HUDEP-2 (cell line): ENCODE data around the gene GPR82.
"Not testable (repeated sequence)": the region's sequence is repeated elsewhere in the genome, so short reads cannot be mapped to it uniquely, and the experiment has no call there.

Experiments
- DNase-seq, 76 experiments: peaks; one replicate each; lab custom pipeline; 2025; ENCODE audit not compliant: unreplicated experiment in 76 of 76; lab: John Stamatoyannopoulos, UW

GPR82 gene

GRCh38 chrX:41718481-41719235 is 5.3 kb upstream of the GPR82 start:
- DNase-seq = no peak

- DNase-seq = not testable (repeated sequence)
Measured at GRCh38 chrX:41719610-41720009, 4.4 kb upstream of the GPR82 start.

DNA sequence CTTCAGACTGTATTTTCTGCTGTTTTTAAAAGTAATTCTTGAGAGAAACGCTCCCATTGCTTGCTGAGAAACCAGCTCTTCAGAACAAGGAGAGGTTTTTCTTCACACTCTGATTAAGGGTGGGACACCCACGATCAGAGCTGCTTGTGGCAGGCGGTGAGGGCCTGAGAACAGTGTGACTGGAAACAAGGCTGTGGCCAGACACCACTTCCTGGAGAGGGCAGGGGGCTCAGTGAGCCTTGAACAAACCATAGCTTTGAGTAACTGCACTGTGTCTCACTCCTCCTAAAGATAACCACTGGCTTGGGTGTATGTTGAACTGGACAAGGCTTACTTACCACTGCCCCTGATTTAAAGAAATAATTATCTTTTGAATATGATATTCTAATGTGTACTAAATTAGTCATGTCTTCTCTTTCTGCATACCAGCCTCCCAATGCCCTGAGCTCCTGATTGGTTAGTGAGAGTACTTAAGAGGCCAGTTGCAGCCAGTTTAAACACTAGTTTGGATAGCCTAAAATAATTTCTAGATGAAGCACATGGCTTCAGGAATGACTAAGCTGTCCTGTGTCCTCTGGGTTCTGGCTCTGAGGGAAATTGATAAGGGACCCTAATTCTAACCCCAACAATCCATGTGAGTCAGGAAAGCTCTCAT is 3.7 kb upstream of the GPR82 start:
- DNase-seq = no peak

GRCh38 chrX:41721590-41721989 is 2.4 kb upstream of the GPR82 start:
- no peak for DNase-seq

DNA sequence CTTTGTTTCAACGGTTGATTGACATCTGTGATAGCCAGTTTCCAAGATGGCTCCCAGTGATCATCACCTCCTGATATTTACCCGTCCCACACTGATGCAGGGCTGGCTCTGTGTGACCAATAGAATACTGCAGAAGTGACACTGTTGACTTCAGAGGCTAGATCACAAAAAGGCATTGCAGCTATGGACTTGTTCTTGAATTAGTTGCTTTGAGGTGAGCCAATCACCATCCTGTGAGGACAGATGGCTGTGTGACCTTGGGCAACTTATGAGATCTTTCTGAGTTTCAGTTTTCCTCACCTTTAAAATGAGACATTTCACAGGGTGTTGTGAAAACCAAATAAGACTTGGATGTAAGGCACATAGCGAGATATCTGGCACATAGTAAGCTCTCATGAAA is 1.8 kb upstream of the GPR82 start:
- no peak for DNase-seq

DNA sequence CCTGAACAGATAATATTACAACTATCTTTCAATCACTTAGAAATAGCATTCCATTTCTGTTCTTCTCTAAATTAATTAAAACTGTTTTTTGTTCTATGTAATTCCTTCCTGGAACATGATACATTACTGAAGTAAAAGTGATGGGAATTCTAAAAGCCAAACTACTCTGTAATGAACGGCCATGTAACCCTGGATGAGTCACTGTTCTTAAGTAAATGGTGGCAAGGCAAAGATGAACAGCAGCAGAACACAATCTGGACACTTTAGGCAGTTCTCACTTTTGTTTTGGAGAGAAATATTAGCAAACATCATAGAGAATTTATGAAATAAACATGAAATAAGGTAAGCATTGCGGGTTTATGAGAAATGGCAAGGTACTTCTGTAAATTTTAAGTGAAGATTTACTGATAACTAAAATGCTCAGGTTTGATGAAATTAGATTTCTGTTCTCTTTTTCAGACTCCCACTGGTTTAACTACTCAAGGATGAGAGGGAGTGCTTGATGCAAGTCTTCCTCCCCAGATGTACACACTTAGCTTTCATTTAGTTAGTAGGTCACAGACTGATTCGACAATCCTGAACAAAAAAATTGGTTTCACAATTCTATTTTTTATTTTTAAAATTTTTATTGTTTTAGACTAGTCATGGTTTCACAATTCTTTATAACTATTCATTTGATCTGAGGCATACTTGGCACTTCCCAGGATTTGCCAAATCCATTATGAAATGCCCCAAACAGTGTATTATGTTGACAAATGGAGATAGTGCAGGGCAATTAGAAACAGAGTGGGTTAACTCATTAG is 964 bp upstream of the GPR82 start:
- DNase-seq = no peak

DNA sequence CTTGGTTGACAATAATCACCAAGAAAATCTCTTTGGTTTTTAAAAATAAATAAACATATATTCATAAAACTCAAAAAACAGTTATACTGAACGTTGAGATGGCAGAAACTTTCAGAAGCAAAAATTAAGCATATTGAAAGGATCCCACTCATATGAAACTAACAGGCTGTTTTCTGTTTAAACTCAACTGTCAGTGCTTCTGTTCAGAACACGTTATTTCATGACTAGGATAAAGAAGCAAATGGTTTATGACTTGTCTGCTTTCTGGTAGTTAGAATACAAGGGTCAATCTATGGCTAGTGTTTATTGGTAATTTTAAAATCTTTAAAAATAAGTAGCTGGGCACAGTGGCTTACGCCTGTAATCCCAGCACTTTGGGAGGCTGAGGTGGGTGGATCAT is 4.1 kb downstream of the GPR82 start:
- DNase-seq = no peak

GRCh38 chrX:41730081-41730480 is 6.1 kb downstream of the GPR82 start:
- no peak for DNase-seq

DNA sequence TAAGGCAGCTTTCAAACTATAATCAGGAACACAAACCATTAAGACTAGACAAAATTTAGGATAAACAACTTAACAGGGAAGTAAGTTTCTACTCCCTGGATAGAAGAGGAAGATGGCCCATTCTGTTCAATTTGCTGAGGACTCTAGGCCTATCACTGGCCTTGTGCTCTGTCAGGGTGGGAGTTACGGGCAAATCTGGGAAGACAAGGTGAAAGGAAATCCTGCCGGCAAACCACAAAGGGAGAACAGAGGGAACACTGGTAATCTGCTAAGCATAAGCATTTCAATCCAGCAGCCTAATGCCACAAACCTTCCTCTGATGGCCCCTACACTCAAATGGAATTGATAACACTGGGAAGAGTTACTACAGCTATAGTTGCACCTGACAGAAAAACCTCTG is 8.3 kb downstream of the GPR82 start:
- no peak for DNase-seq

DNA sequence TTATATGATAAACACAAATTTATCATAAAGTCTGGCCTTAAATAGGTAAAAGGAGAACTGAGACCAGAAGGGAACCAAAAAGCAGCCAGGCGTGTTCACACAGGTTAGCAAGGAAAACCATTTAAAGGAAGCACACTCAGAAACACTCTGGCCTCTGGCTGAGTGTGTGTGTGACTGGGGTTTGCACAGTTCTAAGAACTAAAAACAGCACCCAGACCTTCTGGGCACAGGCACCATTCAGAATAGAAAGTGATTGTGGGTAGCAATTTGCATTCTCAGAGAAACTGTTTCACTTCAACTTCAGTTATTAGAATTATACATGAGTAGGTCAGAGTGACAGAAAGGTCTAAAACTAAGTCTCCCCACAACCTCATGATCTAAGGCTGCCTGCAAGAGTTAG is 10.0 kb downstream of the GPR82 start:
- no peak for DNase-seq

GRCh38 chrX:41734530-41734929 is 10.5 kb downstream of the GPR82 start:
- peak in 20 of 76 experiments; percentile 0 to 27 (median 3) for DNase-seq

DNA sequence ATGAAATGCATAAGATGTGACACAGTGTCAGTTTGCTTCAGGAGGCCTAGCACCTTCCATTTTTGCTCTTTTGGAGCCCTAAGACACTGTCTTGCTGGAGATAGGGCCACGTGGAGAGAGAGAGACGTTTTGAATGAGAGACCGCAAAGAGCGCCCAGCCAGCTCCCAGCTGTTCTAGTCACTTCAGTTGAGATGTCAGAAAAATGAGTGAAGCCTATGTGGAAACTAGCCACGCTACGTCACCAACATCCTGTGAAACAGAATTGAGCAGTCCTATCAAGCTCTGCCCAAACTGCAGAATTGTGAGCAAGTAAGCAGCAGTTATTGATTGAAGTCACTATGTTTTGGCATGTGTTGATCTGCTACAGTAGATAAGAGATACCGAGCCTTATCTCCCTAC is 13.1 kb downstream of the GPR82 start:
- peak in 54 of 76 experiments; percentile 0 to 78 (median 16) for DNase-seq

GRCh38 chrX:41739871-41740270 is 15.9 kb downstream of the GPR82 start:
- no peak for DNase-seq

GRCh38 chrX:41750716-41751115 is 26.7 kb downstream of the GPR82 start:
- DNase-seq = no peak

DNA sequence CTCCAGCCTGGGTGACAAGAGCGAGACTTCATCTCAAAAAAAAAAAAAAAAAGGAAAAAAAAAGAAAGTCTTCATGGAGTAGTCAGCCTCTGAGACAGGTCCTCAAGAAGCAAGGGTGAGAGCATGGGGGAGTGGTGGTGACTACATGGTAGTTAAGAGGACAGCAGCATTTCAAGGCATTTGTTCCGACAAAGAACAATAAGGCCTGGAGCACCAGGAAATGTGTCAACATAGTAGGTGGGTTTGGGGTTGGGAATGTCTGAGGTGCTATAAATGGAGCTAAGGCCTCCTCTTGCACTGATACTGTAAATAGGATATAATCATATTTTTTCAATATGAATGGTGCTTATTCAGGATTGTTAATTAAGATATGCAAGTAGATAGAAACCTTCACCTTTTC is 34.4 kb downstream of the GPR82 start:
- no peak for DNase-seq

DNA sequence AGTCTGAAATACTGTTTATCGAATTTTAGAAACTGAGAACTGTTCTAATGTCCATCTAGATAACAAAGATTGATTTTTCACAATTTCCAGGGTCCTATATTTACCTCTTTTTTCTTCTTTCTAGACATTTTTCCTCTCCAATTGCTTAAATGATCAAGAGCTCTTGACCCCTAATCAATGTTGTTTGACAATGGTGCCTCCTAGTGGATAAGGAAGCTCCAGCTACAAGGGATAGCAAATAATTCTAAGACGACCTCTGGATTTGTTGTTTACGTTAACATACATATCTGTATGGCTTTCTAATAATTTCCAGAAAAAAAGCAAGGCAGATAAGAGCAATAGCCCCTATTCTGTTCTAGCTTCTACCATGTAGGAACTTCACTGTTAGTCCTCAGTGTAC is 35.8 kb downstream of the GPR82 start:
- DNase-seq = peak in 23 of 76 experiments; percentile 0 to 31 (median 8)

- no peak for DNase-seq
Measured at GRCh38 chrX:41761169-41761568, 37.2 kb downstream of the GPR82 start.

DNA sequence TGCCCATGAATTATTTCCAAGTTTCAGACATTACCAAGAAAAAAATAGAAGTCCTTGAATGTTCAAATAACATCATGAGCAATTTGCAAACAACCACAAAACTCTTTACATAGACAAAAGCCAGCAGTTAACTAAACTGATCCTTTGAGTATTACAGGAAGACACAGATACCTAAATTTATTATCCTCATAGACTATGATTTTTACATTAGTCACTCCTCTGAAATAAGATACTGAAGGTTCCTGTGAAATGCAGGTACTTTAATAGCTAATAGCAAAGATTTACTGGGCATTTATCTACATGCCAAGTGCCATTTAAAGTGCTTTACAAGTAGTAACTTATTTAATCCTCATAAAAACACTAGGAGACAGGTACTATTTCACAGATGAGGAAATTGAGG is 37.7 kb downstream of the GPR82 start:
- DNase-seq = no peak

DNA sequence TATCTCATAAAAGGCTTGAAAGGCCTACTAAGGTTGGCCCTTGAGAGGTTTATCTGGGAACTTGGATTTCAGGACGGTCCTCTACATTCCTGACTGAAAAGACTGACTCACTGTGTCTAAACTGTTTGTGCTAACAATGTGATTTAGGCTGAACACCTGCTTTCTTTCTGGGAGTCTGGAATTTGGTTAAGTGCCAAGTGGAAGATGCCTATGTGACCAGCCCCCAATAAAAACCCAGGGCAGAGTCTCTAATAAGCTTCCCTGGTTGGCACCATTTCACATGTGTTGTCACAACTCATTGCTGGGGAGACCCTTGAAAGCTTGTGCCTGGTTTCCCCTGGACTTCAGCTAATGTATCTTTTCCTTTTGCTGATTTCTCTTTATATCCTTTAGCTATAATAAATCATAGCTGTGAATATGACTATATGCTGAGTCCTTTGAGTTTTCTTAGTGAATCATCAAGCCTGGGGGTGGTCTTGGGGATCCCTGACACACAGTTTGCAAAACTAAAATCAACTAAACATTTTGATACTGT is 55.1 kb downstream of the GPR82 start:
- no peak for DNase-seq
